Measurements from ENCODE around the gene EHD1. TPM values are rescaled to one million over a fixed set of nuclear protein-coding genes. Genes with fewer than 3 reads are reported as not detected.

Gene EHD1
- total and polyA plus RNA-seq, 2 of the 8 experiments (the other 6 are each of a cell fraction or from before 2014, with no cell fraction given): 31.5 to 42.9 TPM

- peaks cover 0 to 3% of the 10 kb centered on the region in 2 experiments; a peak in 1 of 4 replicates for H3K79me2 ChIP-seq (ENCODE audit: control insufficient read depth in 1 of 2, insufficient read depth in 2 of 2, low read length in 2 of 2)
- H4K91ac ChIP-seq (replicated peaks; ENCODE audit: insufficient read length, low read length): peak overlapping the region; percentile 22
- H3K9me3 ChIP-seq (ENCODE audit: insufficient read depth in 2 of 2, low read depth in 1 of 2, low read length in 1 of 2): no peaks in the 10 kb centered on the region
- H4K20me1 ChIP-seq (replicated peaks in 1 of 2; ENCODE audit: control insufficient read depth in 1 of 2, insufficient read depth in 2 of 2, low read length in 2 of 2): peaks cover 0 to 5% of the 10 kb centered on the region in 2 experiments
- H2BK120ac ChIP-seq (replicated peaks; ENCODE audit: low read depth, low read length): no peak overlapping the region
- no peak overlapping the region; the same call in none of the 2 replicates for H3K18ac ChIP-seq (ENCODE audit: extremely low read depth, low read length)
- H2BK5ac ChIP-seq (ENCODE audit: low read depth, low read length): peak overlapping the region; percentile 82
- 0 out of 2 replicates have a peak overlapping the region, but pooled peaks have one; percentile 72 for H2BK20ac ChIP-seq (ENCODE audit: low read length)
- peak overlapping the region; percentile 15; the same call in 1 of the 2 replicates for H4K8ac ChIP-seq (ENCODE audit: extremely low read depth, insufficient read depth, low read length)
- H3K23ac ChIP-seq (ENCODE audit: insufficient read length): no peak overlapping the region
- TF ChIP-seq SP1 (IDR thresholded peaks at IDR 0.05; ENCODE audit: low read depth, low read length) (peak; percentile 52; the same call in 1 of the 2 replicates), SIX5 (IDR thresholded peaks at IDR 0.05; ENCODE audit: low read depth, low read length) (peak; percentile 39), SIN3A (conservative IDR thresholded peaks at IDR 0.05 in 1 of 2, IDR thresholded peaks at IDR 0.05 in 1 of 2; ENCODE audit: low read depth in 1 of 2, low read length in 2 of 2) (no peak)
- FAIRE-seq (no peak), DNase-seq (ENCODE audit: low read depth in 1 of 2, low spot score in 2 of 2) (peak in 1 of 2 experiments; percentile 58)
- no peak overlapping the region for H2AK5ac ChIP-seq (ENCODE audit: low read depth, low read length)
- H3K27me3 ChIP-seq (replicated peaks in 1 of 4; ENCODE audit: control insufficient read depth in 3 of 4, extremely low read depth in 1 of 4, insufficient read depth in 3 of 4, low read length in 3 of 4): no peaks in the 10 kb centered on the region
- no peak overlapping the region for H3K4ac ChIP-seq (replicated peaks; ENCODE audit: insufficient read length, low read depth, low read length)
- H3K4me3 ChIP-seq (ENCODE audit: extremely low read depth in 1 of 4, insufficient read depth in 2 of 4, low read depth in 3 of 4, low read length in 4 of 4): no peak overlapping the region
- H2BK12ac ChIP-seq (ENCODE audit: low read depth, low read length): peak overlapping the region; percentile 30; the same call in 1 of the 2 replicates
- H3K79me1 ChIP-seq (ENCODE audit: low read depth, low read length): no peaks in the 10 kb centered on the region; the same call in 1 of the 2 replicates
- ChIA-PET CTCF (ENCODE audit: partially characterized antibody) (interaction anchor here (0.6 to 32.3 kb wide), 7 partner anchors 20 to 495 kb away, joined by 3 to 1058 read pairs (median 3); partner anchors contain the start of genes ARL2 and EHD1), POLR2A (ENCODE audit: partially characterized antibody) (interaction anchor here (0.7 to 3.1 kb wide), 5 partner anchors 11 to 36 kb away, joined by 3 to 13 read pairs (median 3); partner anchors contain the start of genes EHD1 and MEN1)
- no peak overlapping the region for H4K5ac ChIP-seq (ENCODE audit: insufficient read length, low read depth, low read length)
- H3K36me3 ChIP-seq (ENCODE audit: control insufficient read depth in 2 of 4, insufficient read depth in 4 of 4, low read length in 3 of 4): peaks cover 3 to 10% (median 7%) of the 10 kb centered on the region in 4 experiments; a peak in 4 of 8 replicates
- no peak overlapping the region for H2AFZ ChIP-seq (ENCODE audit: low read length)
- peaks cover 0 to 30% (median 21%) of the 10 kb centered on the region in 4 experiments; a peak in 6 of 7 replicates for H3K4me1 ChIP-seq (replicated peaks in 1 of 4; ENCODE audit: control insufficient read depth in 3 of 4, insufficient read depth in 4 of 4, low read length in 3 of 4)
- H3K14ac ChIP-seq (ENCODE audit: insufficient read length): no peak overlapping the region
- no peak overlapping the region for H3K56ac ChIP-seq (replicated peaks; ENCODE audit: insufficient read length, low read depth, low read length)
- 0 out of 2 replicates have a peak overlapping the region, but pooled peaks have one; percentile 72 for H2BK15ac ChIP-seq (ENCODE audit: low read length)
- H3K23me2 ChIP-seq (ENCODE audit: low read depth, low read length): peaks cover 9% of the 10 kb centered on the region
- H3K27ac ChIP-seq (ENCODE audit: low read depth, low read length): peak overlapping the region; percentile 78
- peak overlapping the region; percentile 84 to 91; a peak in 3 of 4 replicates for H3K4me2 ChIP-seq (ENCODE audit: insufficient read depth in 1 of 2, low read depth in 2 of 2, low read length in 2 of 2)
- 76% methylated on average over 15 of the region's 15 CpGs; no CpG with 5 or more reads in 1 of the 2 experiments for WGBS, 2 experiments (ENCODE audit: extremely low coverage in 1 of 2, insufficient coverage in 1 of 2, insufficient read length in 1 of 2, insufficient replicate concordance in 2 of 2, low coverage in 1 of 2, low lambda C conversion rate in 2 of 2, missing lambda C conversion rate in 1 of 2)
- H3K9ac ChIP-seq (replicated peaks in 1 of 4; ENCODE audit: extremely low read depth in 1 of 4, low read depth in 3 of 4, low read length in 3 of 4): peak overlapping the region in 1 of 4 experiments; percentile 9; a peak in 2 of 7 replicates
These were observed 36.6 kb downstream of the EHD1 start for GRCh38 chr11:64841592-64842365.
